ENCODE measurements around the gene SMIM36. TPM values are rescaled to one million over a fixed set of nuclear protein-coding genes. Genes with fewer than 3 reads are reported as not detected.
"Not testable (repeated sequence)": the region's sequence is repeated elsewhere in the genome, so short reads cannot be mapped to it uniquely, and the experiment has no call there.

Gene SMIM36
- total RNA-seq, 1 experiment from 2014 or later: not detected

DNA sequence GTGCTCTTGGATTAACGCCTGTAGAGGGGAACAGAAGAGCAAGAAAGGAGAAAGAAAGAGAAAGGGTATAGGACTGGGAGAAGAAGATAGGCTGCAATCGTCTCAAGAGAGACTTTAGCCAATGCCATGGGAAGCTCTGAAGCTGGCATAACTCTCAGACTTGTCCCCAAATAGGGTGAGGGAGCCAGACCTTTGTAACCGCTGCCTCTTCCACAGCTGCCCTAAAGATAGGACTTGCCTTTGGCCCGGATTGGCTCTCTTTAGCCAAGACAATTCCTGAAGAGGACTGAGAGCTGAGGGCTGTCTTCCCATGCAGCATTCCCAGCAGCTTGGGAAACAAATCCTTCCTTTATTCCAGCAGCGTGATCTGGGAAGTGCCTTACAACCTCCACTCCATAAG lies 68.8 kb downstream of the SMIM36 start:
- DNase-seq (ENCODE audit: low spot score): no peak
- in situ Hi-C loops (cut with HindIII; ENCODE audit: low sequenced_read_pairs): no loop called here

DNA sequence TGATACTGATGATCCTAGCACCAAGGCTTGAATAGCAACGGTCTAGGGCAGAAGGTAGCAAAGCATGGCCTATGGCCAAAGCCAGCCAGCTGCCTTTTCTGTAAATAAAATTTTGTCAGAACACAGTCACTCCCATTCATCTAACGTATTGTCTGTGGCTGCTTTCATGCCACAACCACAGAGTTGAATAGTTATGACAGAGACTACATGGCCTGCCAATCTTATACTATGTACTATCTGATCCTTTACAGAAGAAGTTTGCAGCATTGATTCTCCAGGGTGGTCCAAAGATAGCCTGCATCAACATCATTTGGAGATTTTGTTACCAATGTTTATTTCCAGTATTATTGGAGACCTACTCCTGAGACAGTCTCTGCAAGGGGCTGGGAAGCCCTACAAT lies 69.7 kb downstream of the SMIM36 start:
- no peak for DNase-seq (ENCODE audit: low spot score)
- in situ Hi-C loops (cut with HindIII; ENCODE audit: low sequenced_read_pairs): no loop called here

DNA sequence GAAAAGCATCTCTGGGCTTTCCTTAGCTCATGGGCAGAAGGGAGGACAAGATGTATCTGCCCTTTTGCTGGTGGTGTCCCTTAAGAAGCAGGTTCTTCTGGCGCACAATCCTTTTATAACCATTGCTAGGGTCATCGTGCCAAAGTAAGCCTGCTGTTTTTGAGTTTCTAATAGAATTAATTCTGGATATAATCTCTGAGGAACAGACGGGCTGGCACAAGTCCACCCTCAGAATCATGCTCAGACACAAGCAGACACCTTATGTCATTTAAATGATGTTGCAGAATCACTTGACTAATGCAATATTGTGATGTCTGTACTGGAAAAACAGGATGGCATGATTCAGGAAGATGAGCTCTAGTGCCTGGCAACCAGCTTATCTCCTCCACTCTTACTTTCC lies 70.9 kb downstream of the SMIM36 start:
- in situ Hi-C loops (cut with HindIII; ENCODE audit: low sequenced_read_pairs): no loop called here
- peak; percentile 62 for DNase-seq (ENCODE audit: low spot score)

DNA sequence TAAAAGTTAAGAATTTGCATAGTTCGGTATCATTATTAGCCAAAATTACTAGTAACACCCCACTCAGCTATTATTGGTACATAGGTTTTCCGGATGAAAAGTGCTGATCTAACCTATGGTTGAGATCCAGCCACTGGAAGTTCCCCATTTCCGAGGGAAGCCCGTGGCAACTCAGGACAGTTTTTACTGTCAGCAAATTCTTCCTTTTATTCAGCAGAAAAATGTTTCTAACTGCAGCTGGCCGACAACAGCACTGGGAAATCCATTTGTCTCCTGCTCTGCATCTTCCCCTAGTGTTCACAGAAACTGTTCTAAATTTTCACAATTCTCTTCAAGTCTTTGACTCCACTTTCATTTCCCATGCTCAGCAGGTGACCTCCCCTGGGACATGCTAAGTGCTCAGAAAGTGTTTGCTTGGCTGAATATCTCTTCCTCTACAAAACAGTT lies 74.1 kb downstream of the SMIM36 start:
- DNase-seq (ENCODE audit: low spot score): no peak
- in situ Hi-C loops (cut with HindIII; ENCODE audit: low sequenced_read_pairs): no loop called here

DNA sequence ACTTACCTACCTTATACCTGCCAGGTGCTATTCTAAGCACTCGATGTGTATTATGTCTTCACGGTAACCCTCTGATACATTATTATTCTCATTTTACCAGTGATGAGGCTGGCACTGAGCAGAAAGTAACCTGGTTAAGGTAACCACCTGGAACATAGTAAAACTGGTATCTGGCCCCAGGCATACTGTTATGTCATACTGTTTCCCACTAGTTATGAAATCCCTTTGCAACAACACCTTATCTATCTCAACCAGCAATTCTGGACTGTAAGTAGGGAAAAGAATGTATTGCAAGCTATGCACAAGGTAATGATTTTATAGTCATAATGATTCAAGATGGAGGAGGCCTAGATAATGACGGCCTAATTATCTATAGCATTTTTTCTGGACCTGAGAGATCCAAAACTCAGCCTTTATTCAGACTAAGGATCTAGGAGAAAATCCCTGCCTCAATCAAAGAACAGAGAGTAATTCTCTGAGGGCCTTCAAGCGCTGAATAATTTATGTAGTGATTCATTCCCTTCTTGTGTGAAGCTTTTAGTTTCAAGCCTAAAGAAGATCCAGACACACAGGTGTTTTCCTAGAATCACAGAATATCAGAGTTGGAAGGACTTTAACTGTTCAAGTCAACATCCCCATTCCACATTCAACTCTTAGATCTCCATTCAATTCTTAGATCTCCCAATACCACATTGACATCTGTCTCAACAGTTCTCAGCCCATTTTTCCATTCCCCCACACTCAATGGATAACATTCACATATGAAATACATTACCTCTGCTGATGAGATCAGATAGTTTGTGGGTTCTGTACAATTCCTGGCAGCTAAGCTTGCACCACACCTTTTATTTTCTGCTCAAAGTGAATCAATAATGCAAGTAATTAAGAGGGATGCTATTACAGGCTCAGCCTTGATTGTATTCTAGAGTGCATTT lies 74.8 kb downstream of the SMIM36 start:
- in situ Hi-C loops (cut with HindIII; ENCODE audit: low sequenced_read_pairs): no loop called here
- DNase-seq (ENCODE audit: low spot score): no peak

DNA sequence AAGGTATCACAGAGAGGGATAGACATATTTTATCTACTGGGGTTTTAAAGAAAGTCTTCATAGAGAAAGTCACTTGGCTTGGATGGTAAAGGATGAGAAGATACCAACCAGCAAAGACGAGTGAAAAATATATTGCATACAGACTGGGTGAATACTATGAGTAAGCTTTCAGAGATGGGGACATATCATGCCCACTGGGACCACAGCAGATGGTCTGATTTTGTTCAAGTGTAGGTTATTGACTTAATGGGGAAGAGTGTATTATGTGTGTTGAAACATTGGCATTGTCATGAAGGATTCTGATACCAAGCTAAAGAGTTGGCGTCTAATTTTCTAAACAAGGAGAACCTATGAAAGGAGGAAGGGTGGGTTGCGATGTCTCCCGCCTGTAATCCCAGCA lies 75.8 kb downstream of the SMIM36 start:
- no peak for DNase-seq (ENCODE audit: low spot score)
- in situ Hi-C loops (cut with HindIII; ENCODE audit: low sequenced_read_pairs): no loop called here

DNA sequence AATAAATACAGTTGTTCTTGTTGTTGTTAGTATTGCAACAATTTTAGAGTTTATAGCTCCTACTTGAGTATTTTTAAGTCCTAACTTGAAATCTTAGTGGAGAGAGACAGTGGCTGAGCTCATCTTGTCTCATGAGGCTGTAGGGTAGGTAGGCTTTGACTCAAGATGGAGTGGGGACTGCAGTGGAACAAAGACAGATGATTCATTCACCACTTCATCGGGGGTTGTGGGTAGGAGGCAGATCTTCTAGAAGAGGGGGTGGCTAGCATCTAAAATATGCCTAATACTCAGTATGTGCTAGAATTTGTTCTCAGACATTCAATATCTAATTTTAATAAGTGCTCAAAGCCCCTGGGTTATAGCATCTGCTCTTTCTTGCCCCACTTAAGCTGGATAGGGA lies 76.5 kb downstream of the SMIM36 start:
- in situ Hi-C loops (cut with HindIII; ENCODE audit: low sequenced_read_pairs): no loop called here

DNA sequence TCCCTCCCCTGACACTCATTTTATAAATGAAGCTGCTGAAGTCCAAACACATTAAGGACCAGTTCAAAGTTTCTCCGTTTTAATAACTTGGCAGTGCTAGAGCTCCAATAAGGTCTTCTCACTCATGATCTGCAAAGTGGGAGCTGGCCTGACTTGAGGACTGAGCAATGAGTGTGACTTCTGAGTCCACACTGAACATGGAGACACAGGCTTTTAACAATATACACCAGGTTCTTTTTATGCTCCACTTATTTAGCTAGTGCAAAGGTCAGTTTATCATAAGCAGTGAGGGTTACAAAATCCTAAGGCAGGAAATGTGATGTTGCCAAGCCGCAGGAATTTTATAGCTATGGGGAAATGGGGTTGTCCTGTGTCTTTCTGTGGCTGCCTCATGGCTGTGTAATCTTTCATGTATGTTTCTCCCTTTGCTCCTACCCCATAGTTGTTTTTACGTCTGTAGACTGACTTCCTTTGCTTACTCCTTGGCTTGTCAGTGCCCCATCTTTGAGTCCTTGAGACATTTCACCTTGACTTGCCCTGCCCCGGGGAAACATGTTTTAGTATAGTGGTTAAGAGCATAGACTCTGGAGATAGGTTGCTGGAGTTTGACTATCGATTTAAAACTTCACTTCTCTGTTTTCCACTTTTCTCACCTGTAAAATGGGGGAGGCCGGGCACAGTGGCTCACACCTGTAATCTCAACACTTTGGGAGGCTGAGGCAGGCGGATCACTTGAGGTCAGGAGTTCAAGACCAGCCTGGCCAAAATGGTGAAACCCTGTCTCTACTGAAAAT lies 77.4 kb downstream of the SMIM36 start:
- DNase-seq (ENCODE audit: low spot score): no peak
- in situ Hi-C loops (cut with HindIII; ENCODE audit: low sequenced_read_pairs): no loop called here

More for the DNA sequence above, 76.5 kb downstream of the SMIM36 start:
- no peak for DNase-seq (ENCODE audit: low spot score)

DNA sequence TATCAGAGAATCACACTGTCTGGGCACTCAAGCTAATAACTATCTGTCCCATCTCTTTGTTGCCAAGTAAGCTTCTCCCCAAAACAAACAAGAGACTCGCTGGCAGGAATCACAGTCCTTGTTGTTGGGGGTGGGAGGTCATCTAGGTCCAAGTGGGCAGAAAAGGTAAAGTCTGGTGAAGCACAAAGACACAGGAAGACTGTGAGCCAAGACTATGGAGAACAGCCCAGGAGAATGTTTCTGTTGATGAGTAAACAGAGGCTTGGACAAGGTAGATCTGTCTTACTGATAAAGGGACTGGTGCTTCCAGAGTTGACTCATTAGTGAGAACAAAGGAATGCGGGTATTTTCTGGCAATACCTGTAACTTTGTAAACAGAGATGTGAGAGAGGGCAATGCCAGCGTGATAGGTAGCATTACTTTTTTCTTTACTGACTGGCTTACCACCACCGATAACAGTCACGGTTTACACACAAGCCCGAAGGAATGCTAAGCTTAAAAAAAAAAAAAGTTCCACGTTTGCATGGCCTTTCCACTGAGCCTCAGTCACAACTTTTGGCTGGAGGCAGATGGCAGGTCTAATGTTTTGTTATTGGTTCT lies 78.1 kb downstream of the SMIM36 start:
- DNase-seq (ENCODE audit: low spot score): no peak
- in situ Hi-C loops (cut with HindIII; ENCODE audit: low sequenced_read_pairs): no loop called here

DNA sequence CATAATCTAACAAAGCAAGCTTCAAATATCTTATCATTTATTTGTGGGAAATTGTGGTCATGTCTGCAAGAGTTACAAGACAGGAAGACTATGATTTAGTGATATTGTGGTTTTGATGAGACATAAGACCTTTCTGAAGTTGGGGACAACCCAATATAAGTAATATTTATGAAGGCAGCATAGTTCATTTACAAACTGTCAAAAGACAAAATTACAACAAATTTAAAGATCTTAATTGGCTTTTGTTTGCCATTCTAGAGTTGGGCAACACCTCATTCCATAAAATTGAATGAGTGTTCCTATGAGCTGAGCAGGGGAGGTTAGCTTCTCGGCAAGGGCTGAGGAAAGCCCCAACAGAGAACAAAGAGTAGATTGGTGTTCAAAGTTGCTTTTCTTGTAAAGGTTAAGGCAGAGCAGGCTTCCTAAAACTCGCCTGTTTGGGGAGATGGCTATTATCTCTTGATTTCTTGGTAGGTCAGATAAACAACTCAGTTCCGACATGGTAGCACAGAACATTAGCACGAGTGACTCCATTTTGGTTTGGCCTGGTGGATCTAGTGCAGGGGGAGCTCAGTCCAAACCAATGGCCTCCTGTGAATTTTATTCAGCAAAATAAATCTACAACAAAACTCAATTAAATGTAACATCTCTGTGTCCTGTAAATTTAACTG lies 78.8 kb downstream of the SMIM36 start:
- in situ Hi-C loops (cut with HindIII; ENCODE audit: low sequenced_read_pairs): no loop called here
- DNase-seq (ENCODE audit: low spot score): no peak

DNA sequence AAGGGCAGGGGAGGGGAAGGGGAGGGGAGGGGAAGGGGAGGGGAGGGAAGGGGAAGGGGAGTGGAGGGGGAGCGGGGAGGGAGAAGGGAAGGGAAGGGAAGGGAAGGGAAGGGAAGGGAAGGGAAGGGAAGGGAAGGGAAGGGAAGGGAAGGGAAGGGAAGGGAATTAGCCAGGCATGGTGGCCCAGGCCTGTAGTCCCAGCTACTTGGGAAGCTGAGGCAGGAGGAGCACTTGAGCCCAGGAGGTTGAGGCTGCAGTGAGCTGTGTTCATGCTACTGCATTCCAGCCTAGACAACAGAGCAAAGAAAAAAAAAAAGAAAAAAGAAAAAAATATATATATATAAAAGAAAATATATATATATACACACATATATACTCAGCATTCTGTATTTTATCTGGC lies 79.3 kb downstream of the SMIM36 start:
- DNase-seq (ENCODE audit: low spot score); in situ Hi-C loops (cut with HindIII; ENCODE audit: low sequenced_read_pairs): not testable (repeated sequence)

DNA sequence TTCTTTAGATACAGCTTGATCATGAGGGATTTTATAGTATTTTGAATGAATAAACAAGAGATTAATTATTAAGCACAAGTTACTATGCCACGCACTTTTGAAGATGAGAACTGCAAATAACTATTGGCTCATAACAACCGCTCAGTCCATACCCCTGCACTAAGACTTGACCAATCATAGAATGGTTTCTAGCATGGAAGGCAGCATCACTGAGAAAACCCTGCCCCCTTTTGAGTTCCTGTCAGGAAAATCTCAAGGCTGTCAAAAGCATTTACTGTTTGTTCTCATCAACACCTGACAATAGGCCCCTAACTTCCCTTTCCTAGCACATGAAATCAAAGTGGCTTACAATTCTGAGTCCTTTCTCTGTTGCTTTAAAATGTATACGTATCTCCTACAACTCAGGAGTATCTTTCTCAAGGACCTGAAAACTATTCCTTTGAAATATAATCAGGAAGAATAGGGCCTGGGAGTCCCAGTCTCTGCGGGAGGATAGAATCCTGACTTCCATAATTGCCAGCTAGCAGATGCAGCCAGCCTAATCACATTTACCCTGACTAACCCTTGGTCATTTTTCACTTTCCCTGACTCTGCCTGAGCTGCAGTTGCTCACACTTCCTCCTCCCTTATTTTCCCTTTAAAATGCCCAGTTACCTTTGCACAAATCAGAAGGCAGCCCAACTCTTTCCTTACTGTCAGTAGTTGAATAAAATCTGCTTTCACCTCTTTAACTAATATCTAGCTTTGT lies 80.5 kb downstream of the SMIM36 start:
- in situ Hi-C loops (cut with HindIII; ENCODE audit: low sequenced_read_pairs): no loop called here
- no peak for DNase-seq (ENCODE audit: low spot score)

DNA sequence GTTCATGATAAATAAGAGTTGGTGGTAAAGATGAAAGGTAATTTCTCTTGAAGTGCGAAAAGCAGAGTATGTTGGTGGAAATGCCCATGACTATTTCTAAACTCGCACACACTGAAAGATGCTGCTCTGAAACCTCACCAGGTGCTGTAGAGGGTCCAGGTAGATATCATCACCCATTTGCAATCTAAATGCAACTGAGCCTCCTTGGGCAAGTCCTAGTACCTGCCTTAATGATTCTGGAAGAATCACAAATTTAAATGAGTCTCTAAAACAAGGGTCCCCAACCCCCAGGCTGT lies 83.7 kb downstream of the SMIM36 start:
- no peak for DNase-seq (ENCODE audit: low spot score)
- in situ Hi-C loops (cut with HindIII; ENCODE audit: low sequenced_read_pairs): no loop called here

DNA sequence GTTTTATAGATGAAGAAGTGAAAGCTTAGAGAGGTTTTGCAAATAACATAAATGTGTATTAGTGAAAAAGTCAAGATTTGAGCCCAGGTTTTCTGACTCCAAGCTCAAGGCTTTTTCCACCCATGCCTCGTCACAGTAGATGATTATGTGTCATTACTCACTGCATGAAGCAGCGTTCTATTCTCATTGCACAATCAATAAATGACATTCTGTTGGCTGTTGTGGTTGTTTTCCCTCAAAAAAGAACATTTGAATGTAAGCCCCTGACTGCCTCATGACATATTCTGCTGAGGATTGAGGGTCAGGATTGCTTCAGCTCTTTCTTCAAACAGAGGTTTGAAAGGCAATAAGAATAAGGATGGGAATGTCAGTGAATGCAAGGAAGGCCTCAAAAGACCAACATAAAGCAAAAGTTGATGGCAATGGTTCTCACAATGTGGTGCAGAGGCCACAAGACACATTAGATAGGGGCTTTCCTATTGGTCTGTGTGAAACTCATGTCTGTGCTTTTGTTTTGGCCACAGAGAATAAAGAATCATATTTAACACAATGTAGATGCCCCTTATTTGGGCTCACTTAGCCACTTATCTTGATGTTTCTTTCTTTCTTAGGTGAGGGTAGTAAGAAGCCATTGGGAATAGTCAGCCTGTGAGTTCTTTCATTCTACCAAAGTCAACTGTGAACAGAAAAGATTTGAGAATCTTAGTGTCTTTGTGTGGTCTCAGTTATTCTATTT lies 84.2 kb downstream of the SMIM36 start:
- in situ Hi-C loops (cut with HindIII; ENCODE audit: low sequenced_read_pairs): no loop called here
- no peak for DNase-seq (ENCODE audit: low spot score)

DNA sequence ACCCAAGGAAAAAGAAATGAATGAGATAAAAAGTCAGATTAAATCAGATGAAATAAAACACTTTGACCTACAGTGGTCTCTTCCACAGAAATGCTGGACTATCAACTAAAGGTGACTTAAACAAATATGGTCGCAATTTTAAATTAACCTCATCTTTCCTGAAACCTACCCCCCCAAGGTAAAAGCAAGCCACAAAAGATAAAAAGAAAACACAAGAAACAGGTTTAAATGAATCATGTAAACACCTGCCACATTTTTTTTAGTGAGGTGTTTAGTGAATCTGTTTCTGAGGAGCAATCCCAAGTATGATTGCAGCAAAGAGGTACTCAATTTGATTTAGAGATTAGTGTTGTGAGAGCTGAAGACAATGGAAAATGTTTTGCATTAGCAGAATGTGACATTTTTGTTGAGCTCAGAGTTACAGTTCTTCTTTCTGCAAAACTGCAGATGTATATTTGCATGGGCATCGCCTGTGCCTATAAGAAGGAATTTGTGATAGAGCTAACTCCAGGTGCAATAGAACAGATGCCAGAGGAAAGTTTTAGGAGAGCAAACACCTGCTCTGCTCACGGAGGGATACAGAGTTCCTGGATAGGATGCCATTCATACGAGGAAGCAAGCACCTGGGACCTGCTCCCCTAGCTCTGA lies 86.2 kb downstream of the SMIM36 start:
- no peak for DNase-seq (ENCODE audit: low spot score)
- in situ Hi-C loops (cut with HindIII; ENCODE audit: low sequenced_read_pairs): no loop called here

DNA sequence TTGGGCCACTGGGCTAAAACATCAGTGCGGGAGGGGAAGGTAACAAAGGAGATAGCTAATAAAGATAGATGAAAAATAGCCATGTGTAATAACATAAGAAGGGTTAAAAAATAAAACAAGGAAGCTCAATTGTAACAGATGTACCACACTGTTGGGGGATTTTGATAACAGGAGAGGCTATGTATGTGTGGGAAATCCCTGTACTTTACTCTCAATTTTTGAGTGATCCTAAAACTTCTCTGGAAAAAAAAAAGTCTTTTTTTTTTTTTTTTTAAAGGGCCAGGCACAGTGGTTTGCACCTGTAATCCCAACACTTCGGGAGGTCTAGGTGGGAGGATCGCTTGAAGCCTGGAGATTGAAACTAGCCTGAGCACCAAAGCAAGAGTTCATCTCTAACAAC lies 87.7 kb downstream of the SMIM36 start:
- DNase-seq (ENCODE audit: low spot score): no peak
- in situ Hi-C loops (cut with HindIII; ENCODE audit: low sequenced_read_pairs): no loop called here

DNA sequence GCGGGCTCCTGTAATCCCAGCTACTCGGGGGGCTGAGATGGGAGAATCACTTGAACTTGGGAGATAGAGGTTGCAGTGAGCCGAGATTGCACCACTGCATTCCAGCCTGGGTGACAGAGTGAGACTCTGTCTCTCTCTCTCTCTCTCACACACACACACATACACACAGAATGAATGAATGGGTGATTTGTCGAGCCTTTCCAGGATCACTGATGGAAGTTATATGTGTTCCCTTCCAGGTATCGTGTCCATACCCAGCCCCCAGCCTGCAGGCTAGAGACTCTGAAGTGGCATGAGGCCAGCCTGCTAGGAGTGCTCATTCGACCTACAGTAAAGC lies 88.5 kb downstream of the SMIM36 start:
- in situ Hi-C loops (cut with HindIII; ENCODE audit: low sequenced_read_pairs); DNase-seq (ENCODE audit: low spot score): not testable (repeated sequence)
